OCI-LY1 (cell line): Measurements from ENCODE around the gene CD58.

ENCODE experiments used
- H2AFZ ChIP-seq: fragments of 200-600 bp; sonication (generic), shearing (Covaris generic); 2 replicates; pipeline ENCODE4 v1.6.0; 2014; ENCODE audit warnings: antibody characterized with exemption, mild to moderate bottlenecking, low read length
- H3F3A ChIP-seq: fragments of 200-600 bp; sonication (generic), shearing (Covaris generic); 2 replicates; pipeline ENCODE4 v1.6.0; 2014; ENCODE audit warnings: mild to moderate bottlenecking, antibody characterized with exemption, low read length, moderate library complexity; ENCODE audit not compliant: insufficient read depth
- H3K27ac ChIP-seq: fragments of 200-600 bp; sonication (generic); 2 replicates; pipeline ENCODE4 v1.5.1; 2014; ENCODE audit warnings: low read length, mixed run types, mild to moderate bottlenecking, low read depth; ENCODE audit not compliant: poor library complexity, severe bottlenecking
- H3K27me3 ChIP-seq: fragments of 200-600 bp; sonication (generic); 2 replicates; pipeline ENCODE4 v1.6.0; 2014; ENCODE audit warnings: antibody characterized with exemption, mild to moderate bottlenecking, low read length, moderate library complexity; ENCODE audit not compliant: insufficient read depth
- H3K36me3 ChIP-seq: fragments of 200-600 bp; sonication (generic); 2 replicates; pipeline ENCODE4 v1.6.1; 2014; ENCODE audit warnings: mild to moderate bottlenecking, antibody characterized with exemption, low read length, moderate library complexity, mixed read lengths; ENCODE audit not compliant: insufficient read depth
- H3K4me1 ChIP-seq: fragments of 200-600 bp; sonication (generic); 2 replicates; pipeline ENCODE4 v1.5.1; 2014; ENCODE audit warnings: mild to moderate bottlenecking, low read length, moderate library complexity; ENCODE audit not compliant: insufficient read depth, severe bottlenecking
- H3K4me2 ChIP-seq: fragments of 200-600 bp; sonication (generic), shearing (Covaris generic); 2 replicates; pipeline ENCODE4 v1.6.1; 2014; ENCODE audit warnings: low read length
- H3K4me3 ChIP-seq: fragments of 200-600 bp; sonication (generic); 2 replicates; pipeline ENCODE4 v1.5.1; 2014; ENCODE audit warnings: low read length, low read depth, mild to moderate bottlenecking, mixed read lengths; ENCODE audit not compliant: poor library complexity, severe bottlenecking
- H3K79me2 ChIP-seq: fragments of 200-600 bp; shearing (Covaris generic); 2 replicates; pipeline ENCODE4 v1.6.1; 2016; ENCODE audit warnings: mixed run types, low read length, mixed read lengths; ENCODE audit not compliant: insufficient read depth
- H3K9ac ChIP-seq: fragments of 200-600 bp; sonication (generic), shearing (Covaris generic); 2 replicates; pipeline ENCODE4 v1.6.1; 2014; ENCODE audit warnings: mild to moderate bottlenecking, low read length, mixed read lengths
- H3K9me2 ChIP-seq: fragments of 200-600 bp; sonication (generic), shearing (Covaris generic); 2 replicates; pipeline ENCODE4 v1.6.1; 2014; ENCODE audit warnings: low read depth, mild to moderate bottlenecking, low read length, mixed read lengths
- H3K9me3 ChIP-seq: fragments of 200-600 bp; shearing (Covaris generic); 2 replicates; pipeline ENCODE4 v1.6.1; 2014; ENCODE audit warnings: low read length, mixed read lengths
- H4K20me1 ChIP-seq: fragments of 200-600 bp; sonication (generic), shearing (Covaris generic); 2 replicates; pipeline ENCODE4 v1.6.0; 2016; ENCODE audit warnings: mild to moderate bottlenecking, low read length; ENCODE audit not compliant: insufficient read depth
- EZH2 ChIP-seq: fragments of 200-600 bp; sonication (generic), shearing (Covaris generic); IDR thresholded peaks from 2 replicates; pipeline ENCODE4 v1.8.0; 2017; ENCODE audit warnings: borderline replicate concordance, mixed run types, mild to moderate bottlenecking, antibody characterized with exemption, low read length, moderate library complexity, mixed read lengths
- TF ChIP-seq, protein P1 (sequence below): fragments of 200-600 bp; sonication (generic), shearing (Covaris generic); IDR thresholded peaks from 2 replicates; pipeline ENCODE4 v1.5.1; 2017; ENCODE audit warnings: mild to moderate bottlenecking, antibody characterized with exemption, low read length, moderate library complexity, mixed read lengths

CD58 gene

DNA sequence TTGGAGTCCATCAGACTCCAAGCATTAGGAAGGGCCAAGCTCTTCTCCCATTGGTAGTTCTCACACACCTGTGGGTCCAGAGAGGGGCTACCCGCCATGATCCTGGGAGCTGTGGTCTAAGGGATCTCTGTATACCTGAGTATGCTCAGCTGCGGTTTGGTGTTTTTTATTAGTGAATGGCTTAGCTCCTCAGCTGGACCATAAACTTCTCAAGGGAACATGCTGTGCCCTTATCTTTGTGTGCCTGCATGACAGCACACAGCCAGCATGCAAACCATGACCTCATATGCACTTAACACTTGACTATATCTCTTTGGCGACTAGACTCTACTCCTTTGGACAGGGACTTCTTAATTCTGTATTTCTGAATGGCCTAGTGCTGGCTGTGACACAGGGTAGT lies 94.5 kb downstream of the CD58 start:
- Histone ChIP-seq H3K27ac (no peak overlapping the region), H3K9ac (no peak overlapping the region)

DNA sequence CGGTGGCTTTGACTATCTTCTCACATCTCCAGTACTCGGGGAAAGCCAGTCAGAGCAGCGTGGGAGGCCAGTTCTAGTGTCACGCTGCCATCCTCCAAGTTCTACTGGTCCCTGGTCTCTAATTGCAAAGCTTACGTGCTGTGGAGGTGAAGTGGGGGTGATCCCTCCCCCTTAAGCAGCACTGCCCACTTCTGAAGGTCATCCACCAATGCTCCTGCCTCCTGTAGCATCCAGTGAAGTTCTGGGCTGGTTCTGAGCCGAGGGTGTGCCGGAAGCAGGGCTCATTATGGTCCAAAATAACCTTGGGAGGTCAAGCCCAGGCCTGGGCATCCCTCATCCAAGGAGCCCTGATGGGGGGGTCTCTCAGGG lies 95.0 kb downstream of the CD58 start:
- Histone ChIP-seq H3K4me2 (no peak overlapping the region), H3K36me3 (no peaks in the 10 kb centered on the region), H2AFZ (no peak overlapping the region), H3K27me3 (no peaks in the 10 kb centered on the region), H3K9me3 (no peaks in the 10 kb centered on the region), H3K9ac (no peak overlapping the region), H3K27ac (no peak overlapping the region), H3K9me2 (no peaks in the 10 kb centered on the region), H3F3A (no peaks in the 10 kb centered on the region), H3K79me2 (no peaks in the 10 kb centered on the region), H3K4me3 (no peak overlapping the region), H4K20me1 (no peaks in the 10 kb centered on the region), H3K4me1 (no peaks in the 10 kb centered on the region)
- TF ChIP-seq EZH2, result no peak
- TF ChIP-seq, protein P1, sequence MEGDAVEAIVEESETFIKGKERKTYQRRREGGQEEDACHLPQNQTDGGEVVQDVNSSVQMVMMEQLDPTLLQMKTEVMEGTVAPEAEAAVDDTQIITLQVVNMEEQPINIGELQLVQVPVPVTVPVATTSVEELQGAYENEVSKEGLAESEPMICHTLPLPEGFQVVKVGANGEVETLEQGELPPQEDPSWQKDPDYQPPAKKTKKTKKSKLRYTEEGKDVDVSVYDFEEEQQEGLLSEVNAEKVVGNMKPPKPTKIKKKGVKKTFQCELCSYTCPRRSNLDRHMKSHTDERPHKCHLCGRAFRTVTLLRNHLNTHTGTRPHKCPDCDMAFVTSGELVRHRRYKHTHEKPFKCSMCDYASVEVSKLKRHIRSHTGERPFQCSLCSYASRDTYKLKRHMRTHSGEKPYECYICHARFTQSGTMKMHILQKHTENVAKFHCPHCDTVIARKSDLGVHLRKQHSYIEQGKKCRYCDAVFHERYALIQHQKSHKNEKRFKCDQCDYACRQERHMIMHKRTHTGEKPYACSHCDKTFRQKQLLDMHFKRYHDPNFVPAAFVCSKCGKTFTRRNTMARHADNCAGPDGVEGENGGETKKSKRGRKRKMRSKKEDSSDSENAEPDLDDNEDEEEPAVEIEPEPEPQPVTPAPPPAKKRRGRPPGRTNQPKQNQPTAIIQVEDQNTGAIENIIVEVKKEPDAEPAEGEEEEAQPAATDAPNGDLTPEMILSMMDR, result no peak

More for the DNA sequence above, 94.5 kb downstream of the CD58 start:
- Histone ChIP-seq H2AFZ (no peak overlapping the region), H3K27me3 (no peaks in the 10 kb centered on the region), H3K36me3 (no peaks in the 10 kb centered on the region), H3K9me3 (no peaks in the 10 kb centered on the region), H3K4me1 (no peaks in the 10 kb centered on the region), H3K9me2 (no peaks in the 10 kb centered on the region), H3K4me3 (no peak overlapping the region), H3F3A (no peaks in the 10 kb centered on the region), H3K79me2 (no peaks in the 10 kb centered on the region), H3K4me2 (no peak overlapping the region), H4K20me1 (no peaks in the 10 kb centered on the region)
- TF ChIP-seq, protein P1, result no peak
- TF ChIP-seq EZH2, result no peak

DNA sequence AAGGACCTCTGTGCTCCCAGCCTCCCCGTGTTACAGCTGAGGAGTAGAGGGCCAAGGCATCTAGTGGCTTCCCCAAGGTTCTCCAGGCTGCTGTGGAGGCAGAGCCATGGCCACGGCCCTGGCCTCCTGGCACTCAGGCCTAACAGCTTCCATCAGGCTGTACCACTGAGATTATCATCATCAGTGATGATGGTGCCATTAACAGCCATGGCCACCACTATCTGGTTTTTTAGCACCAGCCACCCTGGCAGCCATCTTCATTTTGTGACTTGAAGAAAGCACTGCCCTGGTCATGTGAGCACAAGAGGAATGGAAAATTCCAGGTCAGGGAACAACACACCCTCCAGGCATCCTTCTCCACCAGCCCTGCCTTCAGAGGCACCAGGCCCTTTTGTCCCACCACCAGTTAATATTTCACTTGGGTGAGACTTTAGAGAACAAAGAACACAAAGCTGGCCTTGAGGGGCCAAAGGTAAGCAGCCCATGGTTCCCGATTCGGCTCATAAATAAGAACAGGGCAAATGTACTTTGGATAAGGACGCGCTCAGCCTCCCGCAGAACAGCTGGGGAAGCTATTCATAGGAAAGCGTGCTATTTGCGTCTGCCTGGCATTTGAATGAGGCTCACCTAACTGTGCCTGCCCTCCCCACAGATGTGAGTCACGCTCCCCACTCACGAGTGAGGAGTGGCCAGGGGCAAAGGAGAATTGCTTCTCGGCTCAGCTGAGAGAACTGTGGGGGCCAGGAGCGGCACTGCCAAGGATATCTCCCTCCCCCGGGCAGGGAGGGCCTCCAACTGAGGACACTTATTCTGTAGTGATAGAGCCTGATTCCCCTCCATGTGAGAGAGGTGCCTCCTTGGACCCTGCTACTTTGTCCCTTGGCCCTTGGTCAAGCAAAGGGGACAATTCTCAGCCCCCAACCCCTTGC lies 95.6 kb downstream of the CD58 start:
- no peaks in the 10 kb centered on the region for H3K27me3 ChIP-seq
- no peaks in the 10 kb centered on the region for H3K4me1 ChIP-seq
- H3K4me2 ChIP-seq, result no peak overlapping the region
- H2AFZ ChIP-seq, result no peak overlapping the region
- H3K4me3 ChIP-seq, result no peak overlapping the region
- H3K27ac ChIP-seq, result no peak overlapping the region
- no peaks in the 10 kb centered on the region for H4K20me1 ChIP-seq
- H3K9me2 ChIP-seq, result no peaks in the 10 kb centered on the region
- no peaks in the 10 kb centered on the region for H3K9me3 ChIP-seq
- H3K36me3 ChIP-seq, result no peaks in the 10 kb centered on the region
- no peaks in the 10 kb centered on the region for H3K79me2 ChIP-seq
- TF ChIP-seq, protein P1, result no peak
- TF ChIP-seq EZH2, result no peak
- H3K9ac ChIP-seq, result no peak overlapping the region
- no peaks in the 10 kb centered on the region for H3F3A ChIP-seq
